ENCODE data around the gene PDSS1. TPM values are rescaled to one million over a fixed set of nuclear protein-coding genes. Genes with fewer than 3 reads are reported as not detected.

PDSS1 gene
- total RNA-seq, 1 experiment from 2014 or later = 14.3 TPM

- Mint-ChIP-seq H3K36me3 (ENCODE audit: insufficient read depth, unreplicated experiment) (peaks cover 7% of the 10 kb centered on the region), H3K4me3 (ENCODE audit: unreplicated experiment) (no peak overlapping the region), H3K9me3 (ENCODE audit: unreplicated experiment) (no peaks in the 10 kb centered on the region), H3K4me1 (ENCODE audit: insufficient read depth, unreplicated experiment) (peaks cover 25% of the 10 kb centered on the region), H3K27ac (ENCODE audit: low read depth, unreplicated experiment) (no peak overlapping the region), H3K27me3 (ENCODE audit: insufficient read depth, unreplicated experiment) (no peaks in the 10 kb centered on the region)
- no TSS peak for BruUV-seq (replicated peaks)
- TF ChIP-seq CTCF (IDR thresholded peaks at IDR 0.05; ENCODE audit: unreplicated experiment) = no peak
- intact Hi-C loops (cut with micrococcal nuclease) = no loop called here
- DNase-seq (ENCODE audit: unreplicated experiment) = peak; percentile 2
- POLR2A ChIA-PET = interaction anchor here (1.3 kb wide), 1 partner anchor 93 kb away, joined by 3 read pairs; no protein-coding TSS in a partner anchor
- CTCF ChIA-PET = interaction anchor here (0.5 to 1.6 kb wide), 2 partner anchors 55 to 91 kb away, joined by 3 to 6 read pairs; no protein-coding TSS in a partner anchor
Measured at GRCh38 chr10:26776258-26776657, 78.8 kb downstream of the PDSS1 start.

- peaks cover 7% of the 10 kb centered on the region for H3K36me3 Mint-ChIP-seq (ENCODE audit: insufficient read depth, unreplicated experiment)
- H3K4me1 Mint-ChIP-seq (ENCODE audit: insufficient read depth, unreplicated experiment) = peaks cover 30% of the 10 kb centered on the region
- no peaks in the 10 kb centered on the region for H3K27me3 Mint-ChIP-seq (ENCODE audit: insufficient read depth, unreplicated experiment)
- ChIA-PET CTCF (interaction anchor here (0.9 kb wide), 1 partner anchor 80 kb away, joined by 5 read pairs; no protein-coding TSS in a partner anchor), POLR2A (no interaction called here)
- DNase-seq (ENCODE audit: unreplicated experiment) = no peak
- no peaks in the 10 kb centered on the region for H3K9me3 Mint-ChIP-seq (ENCODE audit: unreplicated experiment)
- H3K27ac Mint-ChIP-seq (ENCODE audit: low read depth, unreplicated experiment) = no peak overlapping the region
- intact Hi-C loops (cut with micrococcal nuclease) = no loop called here
- TF ChIP-seq CTCF (IDR thresholded peaks at IDR 0.05; ENCODE audit: unreplicated experiment) = no peak
- BruUV-seq (replicated peaks) = no TSS peak
- H3K4me3 Mint-ChIP-seq (ENCODE audit: unreplicated experiment) = no peak overlapping the region
Measured at GRCh38 chr10:26777686-26778085, 80.2 kb downstream of the PDSS1 start.

DNA sequence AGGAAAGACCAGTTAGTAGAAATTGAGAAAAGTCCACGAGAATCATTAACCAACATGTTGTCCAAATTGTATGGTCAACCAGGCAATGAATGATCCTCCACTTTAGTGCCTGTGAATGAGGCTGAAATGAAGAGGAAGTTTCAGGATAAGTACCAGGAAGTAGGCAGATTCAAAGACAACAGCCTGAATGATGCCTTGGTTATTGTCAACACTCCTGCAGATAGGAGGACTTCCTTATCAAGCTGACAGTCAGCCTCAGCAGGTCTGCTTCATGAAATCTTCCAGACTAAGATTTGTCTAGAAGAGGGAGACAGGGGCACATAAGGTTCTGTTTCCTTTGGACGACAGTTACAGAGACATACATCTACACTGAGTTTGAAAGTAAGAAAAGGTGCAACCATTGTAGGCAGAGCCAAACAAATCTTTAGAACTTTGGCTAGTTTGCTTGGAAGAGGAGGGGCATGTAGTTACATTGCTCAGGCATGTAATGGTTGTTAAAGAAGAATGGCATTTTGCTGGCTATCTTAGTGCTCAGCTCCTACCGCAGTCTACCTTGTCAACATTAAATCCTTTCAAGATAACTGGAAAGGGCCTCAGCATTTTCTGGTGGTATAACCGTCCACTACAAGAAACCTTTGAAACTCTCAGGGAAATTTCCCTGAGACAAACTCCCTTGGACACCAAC, 81.8 kb downstream of the PDSS1 start:
- H3K4me3 Mint-ChIP-seq (ENCODE audit: unreplicated experiment) = no peak overlapping the region
- no peaks in the 10 kb centered on the region for H3K27me3 Mint-ChIP-seq (ENCODE audit: insufficient read depth, unreplicated experiment)
- no peak overlapping the region for H3K27ac Mint-ChIP-seq (ENCODE audit: low read depth, unreplicated experiment)
- DNase-seq (ENCODE audit: unreplicated experiment) = no peak
- peaks cover 30% of the 10 kb centered on the region for H3K4me1 Mint-ChIP-seq (ENCODE audit: insufficient read depth, unreplicated experiment)
- H3K36me3 Mint-ChIP-seq (ENCODE audit: insufficient read depth, unreplicated experiment) = peaks cover 7% of the 10 kb centered on the region
- TF ChIP-seq CTCF (IDR thresholded peaks at IDR 0.05; ENCODE audit: unreplicated experiment) = no peak
- ChIA-PET CTCF (no interaction called here), POLR2A (interaction anchor here (0.7 to 2.3 kb wide), 2 partner anchors 20 to 81 kb away, joined by 4 to 23 read pairs; partner anchors contain the start of gene ABI1)
- no peaks in the 10 kb centered on the region for H3K9me3 Mint-ChIP-seq (ENCODE audit: unreplicated experiment)
- BruUV-seq (replicated peaks) = no TSS peak
- intact Hi-C loops (cut with micrococcal nuclease) = no loop called here

DNA sequence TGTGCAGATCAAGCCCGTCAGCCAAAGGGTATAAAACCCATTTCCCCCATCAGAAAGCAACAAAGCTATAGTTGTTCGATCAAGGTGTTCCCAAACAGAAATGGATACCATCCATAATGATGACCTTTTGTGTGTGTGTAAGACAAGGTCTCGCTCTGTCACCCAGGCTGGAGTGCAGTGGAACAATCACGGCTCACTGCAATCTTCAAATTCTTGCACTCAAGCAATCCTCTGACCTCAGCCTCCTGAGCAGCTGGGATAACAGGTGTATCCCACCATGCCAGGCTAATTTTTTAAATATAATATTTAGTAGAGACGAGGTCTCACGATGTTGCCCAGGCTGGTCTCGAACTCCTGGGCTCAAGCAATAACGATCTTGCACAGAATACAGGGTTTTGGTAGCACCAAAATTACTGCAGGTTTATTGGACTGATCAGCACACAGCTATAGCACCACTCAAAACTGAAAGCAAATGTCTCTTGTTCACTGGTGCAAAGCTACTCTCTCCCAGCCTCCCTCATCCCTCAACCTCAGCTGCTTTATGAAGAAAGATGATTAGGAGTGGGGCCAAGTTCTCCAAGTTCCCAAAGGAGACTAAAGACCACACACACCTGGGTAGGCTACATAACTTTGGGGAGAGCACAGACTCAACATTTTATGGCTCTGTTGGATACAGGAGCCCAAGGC, 82.7 kb downstream of the PDSS1 start:
- no peak for TF ChIP-seq CTCF (IDR thresholded peaks at IDR 0.05; ENCODE audit: unreplicated experiment)
- DNase-seq (ENCODE audit: unreplicated experiment) = no peak
- no peak overlapping the region for H3K4me3 Mint-ChIP-seq (ENCODE audit: unreplicated experiment)
- no peaks in the 10 kb centered on the region for H3K27me3 Mint-ChIP-seq (ENCODE audit: insufficient read depth, unreplicated experiment)
- intact Hi-C loops (cut with micrococcal nuclease) = no loop called here
- peaks cover 5% of the 10 kb centered on the region for H3K36me3 Mint-ChIP-seq (ENCODE audit: insufficient read depth, unreplicated experiment)
- peak overlapping the region; percentile 88 for H3K27ac Mint-ChIP-seq (ENCODE audit: low read depth, unreplicated experiment)
- no peaks in the 10 kb centered on the region for H3K9me3 Mint-ChIP-seq (ENCODE audit: unreplicated experiment)
- BruUV-seq (replicated peaks) = no TSS peak
- ChIA-PET CTCF (interaction anchor here (0.6 to 1.4 kb wide), 9 partner anchors 9 to 102 kb away, joined by 3 to 9 read pairs (median 4); no protein-coding TSS in a partner anchor), POLR2A (interaction anchor here (0.7 to 2.3 kb wide), 10 partner anchors 9 to 89 kb away, joined by 3 to 23 read pairs (median 4); partner anchors contain the start of gene ABI1)
- peaks cover 37% of the 10 kb centered on the region for H3K4me1 Mint-ChIP-seq (ENCODE audit: insufficient read depth, unreplicated experiment)
